SH-SY5Y (cell line): ENCODE results near the gene HCN4.

Experiments
- GATA2 ChIP-seq: IDR thresholded peaks from 2 replicates; pipeline ENCODE4 v1.6.1; 2011; ENCODE audit warnings: mild to moderate bottlenecking, low read depth, low read length
- GATA3 ChIP-seq: IDR thresholded peaks from 2 replicates; pipeline ENCODE4 v1.6.1; 2011; ENCODE audit warnings: low read depth, mild to moderate bottlenecking, low read length, moderate library complexity

The HCN4 gene

DNA sequence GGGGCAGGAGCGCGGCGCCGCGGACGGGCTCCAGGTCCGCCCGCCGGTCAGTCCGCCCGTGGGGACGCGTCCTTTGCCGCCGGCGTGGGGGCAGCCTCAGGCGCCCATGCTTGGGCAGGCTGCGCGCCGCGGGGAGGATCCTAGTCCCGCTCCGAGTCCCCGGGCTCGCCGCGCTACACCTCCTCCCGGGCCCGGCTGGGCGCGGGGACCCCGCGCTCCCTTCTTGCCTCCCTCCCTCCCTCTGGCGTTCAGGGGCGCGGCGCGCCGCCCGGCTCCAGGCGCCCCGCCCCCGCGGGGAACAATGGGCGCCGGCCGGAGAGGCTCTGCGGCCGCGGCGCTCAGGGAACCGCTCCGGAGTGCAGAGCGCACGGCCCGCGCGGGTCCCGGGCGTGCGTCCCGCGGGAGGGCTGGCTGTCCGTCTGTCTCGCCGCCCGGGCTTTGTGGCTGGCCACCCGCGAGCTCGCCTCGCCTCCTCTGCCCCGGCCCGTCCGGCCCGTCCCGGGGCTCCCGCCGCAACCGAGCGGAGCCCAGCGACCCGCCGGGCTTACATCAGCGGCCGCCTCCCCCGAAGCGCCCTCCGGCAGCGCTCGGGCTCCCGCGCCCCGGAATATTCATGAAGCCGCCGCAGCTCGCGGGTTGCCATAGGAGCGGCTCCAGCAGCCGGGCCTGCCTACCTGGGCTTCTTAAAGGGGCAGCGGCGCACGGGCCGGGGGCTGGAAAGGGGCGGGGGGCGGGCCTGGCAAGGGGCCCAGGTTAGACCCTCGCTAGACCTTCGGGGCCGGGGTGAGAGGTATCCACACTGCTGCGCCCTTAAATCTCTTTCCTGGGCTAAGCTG, at the start of gene HCN4:
Gene HCN4, minus strand, starts transcription at position 658 of the 836 bp plus-strand sequence. CDS start 688 bp downstream, outside the sequence.
- TF ChIP-seq GATA2 (no peak), GATA3 (no peak)

DNA sequence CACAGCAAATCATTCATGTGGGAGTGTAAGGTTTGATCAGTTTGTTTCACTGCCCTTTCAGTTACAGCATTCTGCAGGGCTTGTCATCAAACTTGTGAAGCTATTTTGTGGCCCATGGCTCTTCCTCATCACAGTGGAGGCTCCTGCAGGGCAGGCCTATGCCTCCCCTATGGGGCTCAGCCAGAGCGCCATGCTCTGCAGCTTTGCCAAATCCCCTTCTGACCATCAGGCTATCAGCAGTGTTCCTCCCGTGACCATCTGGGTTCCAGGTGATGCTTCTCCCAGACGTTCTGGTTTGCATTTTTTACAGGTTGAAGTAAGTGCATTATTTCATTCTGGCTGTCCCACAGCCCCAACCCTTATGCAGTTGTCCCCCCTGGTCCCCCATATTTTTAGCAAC, 46.1 kb upstream of the HCN4 start:
- TF ChIP-seq GATA2 = no peak
- no peak for TF ChIP-seq GATA3

DNA sequence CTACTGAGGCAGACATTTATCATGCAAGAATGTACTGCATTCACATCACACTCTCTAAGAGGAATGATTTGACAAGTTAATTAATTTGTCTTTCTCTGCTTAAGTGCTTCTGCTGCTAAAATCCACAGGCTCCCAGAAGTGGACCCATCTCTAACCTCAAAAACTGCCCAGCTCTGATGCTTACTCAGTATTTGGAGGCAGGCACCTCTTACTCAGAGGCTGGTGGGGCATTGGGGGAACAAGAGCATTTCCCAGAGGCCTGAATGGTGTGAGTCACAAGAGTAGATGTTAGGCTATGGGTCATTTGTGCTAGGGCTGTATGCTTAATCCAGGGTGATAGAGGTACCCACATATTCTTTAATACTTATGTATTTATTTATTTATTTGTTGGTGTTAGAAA, 34.4 kb upstream of the HCN4 start:
- TF ChIP-seq GATA3 (no peak), GATA2 (no peak)

DNA sequence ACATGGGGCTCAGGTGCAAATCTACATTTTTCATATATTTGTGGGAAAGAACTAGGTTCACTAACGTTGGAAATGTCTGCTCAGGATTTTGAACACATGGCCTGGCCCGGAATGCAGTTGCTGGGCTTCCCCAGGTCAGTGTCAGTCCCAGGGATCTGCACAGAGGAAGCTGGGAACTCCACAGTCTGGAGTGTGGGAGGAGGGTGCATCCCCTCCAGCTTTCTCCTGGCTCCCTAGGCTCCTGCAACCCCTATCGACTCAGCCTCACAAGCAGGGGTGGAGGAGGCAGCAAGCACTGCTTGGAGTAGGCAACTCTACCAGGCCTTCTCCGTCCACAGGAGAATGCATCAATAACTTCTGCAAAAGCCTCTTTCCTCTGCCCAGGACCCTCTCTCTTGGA, 30.1 kb upstream of the HCN4 start:
- TF ChIP-seq GATA3 (no peak), GATA2 (no peak)

DNA sequence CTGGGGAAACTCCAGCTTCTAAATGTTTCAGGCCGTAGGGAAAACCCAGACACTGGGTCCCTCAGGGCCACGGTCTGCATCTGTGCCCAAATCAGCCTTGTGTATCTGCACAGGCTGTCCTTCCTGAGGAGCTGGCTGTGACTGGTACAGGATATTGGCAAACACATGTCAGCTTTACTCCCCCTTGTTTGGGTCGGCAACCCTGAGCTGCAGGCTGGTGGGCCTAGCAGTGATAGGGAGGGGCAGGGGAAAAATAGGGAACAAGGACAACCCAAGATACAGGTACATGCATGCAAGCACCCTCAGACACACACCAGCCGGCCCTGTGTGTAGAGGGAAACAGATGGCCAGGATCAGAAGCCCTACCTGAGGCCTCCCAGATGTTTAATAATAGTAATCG, 28.7 kb upstream of the HCN4 start:
- TF ChIP-seq GATA2 (no peak), GATA3 (no peak)

DNA sequence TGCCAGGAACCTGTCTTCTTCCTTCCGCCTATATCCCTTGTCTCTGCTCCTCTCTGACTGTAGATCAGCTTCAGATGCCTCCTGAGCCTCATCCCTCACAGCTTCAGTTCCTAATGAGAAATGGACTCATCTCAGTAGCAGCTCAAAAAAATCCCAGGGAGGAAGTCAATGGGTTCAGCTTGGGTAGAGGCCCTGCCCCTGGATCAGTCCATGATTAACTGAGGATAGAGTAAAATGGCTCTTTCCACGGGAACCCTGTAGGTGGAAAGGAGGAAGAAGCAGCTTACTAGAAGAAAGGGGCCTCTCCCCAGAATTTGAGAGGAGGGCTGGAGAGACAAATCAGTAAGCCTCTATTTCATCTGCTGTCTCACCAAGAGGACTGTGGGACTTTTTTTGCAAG, 26.9 kb upstream of the HCN4 start:
- TF ChIP-seq GATA3 (no peak), GATA2 (no peak)

DNA sequence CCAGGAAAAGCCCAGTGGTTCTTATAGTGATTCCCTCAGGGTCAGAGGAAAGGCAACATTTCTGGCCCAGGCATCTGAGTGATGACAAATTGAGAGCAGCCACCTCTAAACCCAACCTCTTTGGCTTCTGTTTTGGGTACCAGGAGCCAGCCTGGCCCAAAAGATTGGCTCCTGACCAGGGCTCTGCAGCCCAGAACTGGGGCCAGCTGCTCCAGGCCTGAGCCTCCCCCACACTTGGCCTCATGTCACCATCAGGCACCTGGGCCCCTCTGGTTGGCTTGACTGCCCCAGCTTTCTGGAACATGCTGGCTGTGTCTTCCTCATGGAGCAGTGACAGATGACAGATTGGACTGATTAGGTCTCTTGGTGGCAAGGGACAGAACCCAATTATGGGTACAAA, 26.0 kb upstream of the HCN4 start:
- TF ChIP-seq GATA2 = no peak
- TF ChIP-seq GATA3 = no peak

DNA sequence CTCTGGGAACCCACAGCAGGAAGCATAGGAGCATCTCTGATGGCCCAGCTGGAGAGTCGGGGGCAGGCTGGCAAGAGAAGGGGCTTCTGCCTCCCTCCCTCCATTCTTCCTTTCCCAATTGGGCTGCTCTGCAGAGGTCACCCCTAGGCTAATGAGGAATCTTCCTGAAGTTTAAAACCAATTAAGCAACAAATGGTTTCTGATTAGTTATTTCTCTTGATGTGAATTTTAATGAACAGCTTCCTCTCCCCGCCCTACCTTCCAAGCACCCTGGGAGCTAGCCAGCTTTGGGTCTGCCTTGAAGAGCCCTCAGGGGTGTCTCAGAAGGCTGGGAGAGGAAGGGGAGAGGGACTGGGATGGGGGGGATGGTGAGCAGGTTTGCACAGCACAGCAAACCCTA, 24.6 kb upstream of the HCN4 start:
- no peak for TF ChIP-seq GATA3
- TF ChIP-seq GATA2 = no peak

DNA sequence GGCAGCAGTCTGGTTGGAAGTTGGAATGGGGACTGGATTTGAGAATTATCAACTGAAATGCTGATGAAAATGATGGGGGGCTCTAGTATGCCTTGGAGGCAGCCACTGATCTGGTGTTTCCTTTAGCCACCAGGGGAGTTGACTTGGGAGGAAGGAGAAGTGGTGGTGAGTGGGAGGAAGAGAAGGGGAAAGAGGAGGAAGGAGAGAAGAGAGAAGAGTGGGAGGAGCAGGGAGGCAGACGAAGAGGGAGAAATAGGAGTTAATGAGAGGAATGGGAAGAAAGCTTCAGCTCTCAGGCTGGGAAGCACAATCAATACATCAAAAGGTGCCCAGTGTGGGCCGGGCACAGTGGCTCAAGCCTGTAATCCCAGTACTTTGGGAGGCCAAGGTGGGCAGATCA, 23.3 kb upstream of the HCN4 start:
- TF ChIP-seq GATA3 = no peak
- no peak for TF ChIP-seq GATA2

DNA sequence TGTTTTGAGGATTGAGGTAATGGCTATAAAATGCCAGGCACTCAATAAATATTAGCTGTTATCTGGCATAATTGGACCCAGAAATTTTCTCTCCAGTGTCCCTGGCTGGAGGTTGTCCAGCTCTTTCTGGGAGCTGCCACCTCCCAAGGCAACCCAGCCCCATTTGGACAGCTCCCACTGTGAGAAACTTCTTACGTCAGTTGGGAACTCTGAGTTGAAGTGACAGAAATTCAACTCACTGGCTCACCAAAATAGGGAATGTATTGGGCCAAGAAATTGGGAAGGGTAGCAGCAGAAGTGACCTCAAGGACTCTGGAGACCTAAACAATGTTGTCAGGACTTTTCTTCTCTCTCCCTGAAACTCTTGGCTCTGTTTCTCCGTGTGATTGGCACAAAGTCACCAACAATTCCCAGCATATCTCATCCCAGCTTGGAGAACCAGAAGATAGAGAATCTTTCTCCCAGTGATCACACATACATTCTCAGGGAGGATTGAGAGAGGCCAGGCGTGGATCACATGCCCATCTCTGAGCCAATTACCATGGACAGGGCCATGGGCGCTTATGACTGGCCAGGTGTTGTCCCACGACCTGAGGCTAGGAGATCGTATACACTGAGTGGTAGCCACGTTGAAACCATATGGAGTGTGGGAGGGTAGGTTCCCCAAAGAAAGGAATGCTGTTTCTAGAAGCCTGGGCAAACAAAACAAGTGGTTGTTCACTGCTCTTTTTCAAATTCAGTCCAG, 22.5 kb upstream of the HCN4 start:
- no peak for TF ChIP-seq GATA3
- no peak for TF ChIP-seq GATA2

DNA sequence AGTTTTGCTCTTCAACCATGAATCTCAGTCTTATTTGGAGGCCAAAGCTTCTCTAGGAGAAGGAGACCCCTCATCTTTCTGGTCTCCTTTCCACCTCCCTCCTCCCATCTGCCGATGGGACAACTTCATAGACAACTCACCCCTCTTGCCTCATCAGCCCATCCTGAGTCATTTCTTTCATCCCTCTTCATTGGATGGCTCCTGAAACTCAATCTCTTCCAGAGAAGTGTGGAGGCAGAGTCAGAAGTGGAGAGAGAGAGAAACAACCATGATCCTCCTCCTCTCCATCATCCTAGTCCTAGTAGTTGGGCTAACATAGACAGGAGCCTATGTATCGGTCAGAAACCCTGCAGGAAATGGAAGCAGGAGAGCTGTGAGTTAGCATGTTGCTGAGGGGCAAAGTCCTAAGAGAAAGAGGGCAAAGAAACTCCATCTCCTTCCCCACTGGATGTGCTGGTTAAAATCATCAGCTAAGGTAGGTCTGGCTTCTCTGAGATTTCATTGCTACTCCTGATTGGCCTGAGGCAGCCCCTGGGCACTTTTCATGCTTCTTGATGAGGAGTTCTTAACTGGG, 21.3 kb upstream of the HCN4 start:
- TF ChIP-seq GATA3 (no peak), GATA2 (no peak)

DNA sequence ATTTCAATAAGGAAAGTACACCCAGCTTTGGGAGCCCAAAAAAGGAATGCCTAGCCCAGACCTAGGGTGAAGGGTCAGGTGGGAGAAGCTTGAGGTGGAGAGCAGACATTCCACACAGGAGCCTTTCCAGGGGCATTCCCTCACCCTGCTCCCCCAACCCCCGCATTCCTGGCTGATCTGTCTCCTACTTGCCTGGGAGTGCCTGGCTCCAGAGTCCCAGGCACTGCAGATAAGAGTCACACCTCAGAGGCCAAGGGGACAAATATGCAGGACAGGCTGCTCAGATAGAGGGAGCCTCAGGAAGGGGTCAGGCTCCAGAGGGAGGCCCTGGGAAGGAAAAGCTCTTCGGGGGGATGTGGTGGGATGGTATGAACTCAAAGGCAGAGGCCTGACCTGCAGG, 20.8 kb upstream of the HCN4 start:
- TF ChIP-seq GATA3 = no peak
- TF ChIP-seq GATA2 = no peak

DNA sequence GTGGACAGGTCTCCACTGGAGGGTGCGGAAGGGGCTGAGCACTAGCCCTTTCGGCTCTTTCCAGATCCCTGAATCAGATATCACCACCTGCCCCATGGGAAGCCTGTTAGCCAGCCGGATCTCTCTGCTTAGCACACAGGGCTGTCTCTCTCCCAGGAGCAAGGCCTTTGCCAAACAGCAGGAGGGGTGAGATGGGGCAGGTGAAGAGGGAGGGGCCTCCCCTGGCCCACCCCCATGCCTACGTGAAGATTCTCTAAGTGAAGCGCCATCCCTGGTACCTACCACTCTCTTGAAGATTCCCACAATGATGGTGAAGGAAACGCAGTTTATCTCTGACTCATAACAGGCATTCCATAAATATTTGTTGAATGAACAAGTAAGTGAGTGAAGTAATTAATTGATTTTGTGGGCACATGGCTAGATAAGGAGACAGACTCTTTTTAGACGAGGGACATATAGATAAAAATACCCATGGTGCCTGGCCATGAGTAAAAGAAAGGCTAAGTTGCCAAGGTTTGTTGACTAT, 19.6 kb upstream of the HCN4 start:
- TF ChIP-seq GATA2 (no peak), GATA3 (no peak)

DNA sequence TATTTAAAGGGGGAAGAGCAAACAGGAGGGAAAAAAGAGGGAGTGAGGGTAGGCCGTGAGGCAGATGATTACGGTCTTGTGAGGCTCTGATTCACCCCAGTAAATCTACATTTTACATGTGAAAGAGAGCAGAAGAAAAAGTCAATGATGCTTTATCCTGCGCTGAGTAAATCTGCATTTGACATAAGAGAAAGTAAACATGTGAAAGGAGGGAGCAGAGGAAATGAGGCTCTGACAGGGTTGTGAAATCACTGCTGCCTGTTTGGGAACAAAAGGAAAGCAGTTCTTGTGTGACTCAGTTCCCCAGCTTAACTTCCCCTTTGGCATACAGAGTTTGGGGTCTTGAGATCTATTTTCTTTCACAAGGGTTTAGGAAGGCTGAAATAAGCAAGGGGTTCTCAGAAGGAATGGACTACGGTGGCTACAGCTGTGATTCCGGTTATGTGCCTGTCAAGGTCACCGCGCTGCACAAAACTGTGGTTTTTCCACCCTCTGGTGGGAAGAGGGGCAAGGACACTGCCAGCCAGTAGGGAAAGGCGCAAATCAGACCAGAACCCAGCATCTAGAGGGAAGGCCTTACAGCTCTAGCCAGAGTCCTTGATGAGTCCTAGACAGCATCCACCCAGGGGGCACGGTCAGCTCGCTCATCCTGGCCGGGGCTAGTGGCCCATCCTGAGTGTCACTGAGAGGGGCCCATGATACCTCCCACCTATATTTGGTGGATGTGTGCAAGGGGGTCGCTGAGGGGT, 18.9 kb upstream of the HCN4 start:
- TF ChIP-seq GATA2 = no peak
- TF ChIP-seq GATA3 = no peak
